ENCODE data around the gene SPINT1. TPM values are rescaled to one million over a fixed set of nuclear protein-coding genes. Genes with fewer than 3 reads are reported as not detected.

The SPINT1 gene
- total and polyA plus RNA-seq, 9 donors = 0.76 to 131 (median 5.2) TPM

- Histone ChIP-seq H3K9me3 (no peaks in the 10 kb centered on the region), H3K27ac (no peak overlapping the region), H3K27me3 (no peaks in the 10 kb centered on the region), H3K36me3 (no peaks in the 10 kb centered on the region), H3K4me3 (no peak overlapping the region), H3K4me1 (ENCODE audit: insufficient read depth) (no peaks in the 10 kb centered on the region)
- no peak for DNase-seq
- intact Hi-C loops (cut with DNase I) = no loop called here
- TF ChIP-seq, protein P1, sequence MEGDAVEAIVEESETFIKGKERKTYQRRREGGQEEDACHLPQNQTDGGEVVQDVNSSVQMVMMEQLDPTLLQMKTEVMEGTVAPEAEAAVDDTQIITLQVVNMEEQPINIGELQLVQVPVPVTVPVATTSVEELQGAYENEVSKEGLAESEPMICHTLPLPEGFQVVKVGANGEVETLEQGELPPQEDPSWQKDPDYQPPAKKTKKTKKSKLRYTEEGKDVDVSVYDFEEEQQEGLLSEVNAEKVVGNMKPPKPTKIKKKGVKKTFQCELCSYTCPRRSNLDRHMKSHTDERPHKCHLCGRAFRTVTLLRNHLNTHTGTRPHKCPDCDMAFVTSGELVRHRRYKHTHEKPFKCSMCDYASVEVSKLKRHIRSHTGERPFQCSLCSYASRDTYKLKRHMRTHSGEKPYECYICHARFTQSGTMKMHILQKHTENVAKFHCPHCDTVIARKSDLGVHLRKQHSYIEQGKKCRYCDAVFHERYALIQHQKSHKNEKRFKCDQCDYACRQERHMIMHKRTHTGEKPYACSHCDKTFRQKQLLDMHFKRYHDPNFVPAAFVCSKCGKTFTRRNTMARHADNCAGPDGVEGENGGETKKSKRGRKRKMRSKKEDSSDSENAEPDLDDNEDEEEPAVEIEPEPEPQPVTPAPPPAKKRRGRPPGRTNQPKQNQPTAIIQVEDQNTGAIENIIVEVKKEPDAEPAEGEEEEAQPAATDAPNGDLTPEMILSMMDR (IDR thresholded peaks at IDR 0.05) = no peak
- TF ChIP-seq POLR2A (IDR thresholded peaks at IDR 0.05) (no peak), EP300 (IDR thresholded peaks at IDR 0.05) (no peak)
- WGBS, 3 donors = 61 to 79% (median 69%) methylated on average over 7 of the region's 7 CpGs
These were observed 24.8 kb upstream of the SPINT1 start for GRCh38 chr15:40819048-40819447.

GRCh38 chr15:40821195-40821594 is 22.7 kb upstream of the SPINT1 start:
- TF ChIP-seq, protein P1 (IDR thresholded peaks at IDR 0.05) = no peak
- TF ChIP-seq POLR2A (IDR thresholded peaks at IDR 0.05) (no peak), EP300 (IDR thresholded peaks at IDR 0.05) (no peak)
- Histone ChIP-seq H3K27ac (no peak overlapping the region), H3K4me3 (no peak overlapping the region), H3K4me1 (ENCODE audit: insufficient read depth) (no peaks in the 10 kb centered on the region), H3K36me3 (no peaks in the 10 kb centered on the region), H3K27me3 (no peaks in the 10 kb centered on the region), H3K9me3 (no peaks in the 10 kb centered on the region)
- DNase-seq = no peak
- intact Hi-C loops (cut with DNase I) = no loop called here
- whole genome bisulfite sequencing, 3 donors = 79 to 92% (median 90%) methylated on average over 2 of the region's 2 CpGs

DNA sequence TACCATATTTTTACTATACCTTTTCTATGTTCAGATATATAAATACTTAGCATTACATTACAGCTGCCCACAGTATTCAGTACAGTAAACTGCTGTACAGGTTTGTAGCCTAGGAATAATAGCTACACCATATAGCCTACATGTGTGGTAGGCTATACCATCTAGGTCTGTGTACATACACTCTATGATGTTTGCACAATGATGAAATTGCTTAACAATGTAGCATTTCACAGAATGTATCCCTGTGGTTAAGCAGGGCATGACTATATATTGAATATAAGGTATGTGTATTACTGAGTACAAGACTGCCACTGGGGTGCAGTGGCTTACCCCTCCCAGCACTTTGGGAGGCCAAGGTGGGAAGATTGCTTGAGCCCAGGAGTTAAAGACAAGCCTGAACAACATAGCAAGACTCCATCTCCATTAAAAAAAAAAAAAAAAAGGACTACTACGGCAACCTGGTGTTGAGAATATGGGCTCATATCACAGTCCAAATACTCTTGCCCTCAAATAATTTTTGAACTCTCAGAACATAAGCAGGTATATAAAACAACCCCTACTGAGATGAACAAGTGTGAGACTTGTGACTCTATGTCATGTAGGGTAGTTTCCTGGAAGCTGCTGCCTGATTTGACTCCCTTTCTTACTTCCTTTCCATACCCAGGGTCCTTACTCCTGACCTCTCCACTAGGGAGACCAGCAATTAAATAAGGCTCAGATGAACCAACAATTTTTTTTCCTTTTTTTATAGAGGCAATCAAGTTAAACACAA is 20.1 kb upstream of the SPINT1 start:
- Histone ChIP-seq H3K4me3 (no peak overlapping the region), H3K9me3 (no peaks in the 10 kb centered on the region), H3K27me3 (no peaks in the 10 kb centered on the region), H3K4me1 (ENCODE audit: insufficient read depth) (no peaks in the 10 kb centered on the region), H3K36me3 (no peaks in the 10 kb centered on the region), H3K27ac (no peak overlapping the region)
- intact Hi-C loops (cut with DNase I) = no loop called here
- no peak for DNase-seq
- TF ChIP-seq POLR2A (IDR thresholded peaks at IDR 0.05) = no peak
- 89 to 92% (median 91%) methylated on average over 1 of the region's 1 CpG for WGBS, 3 donors

DNA sequence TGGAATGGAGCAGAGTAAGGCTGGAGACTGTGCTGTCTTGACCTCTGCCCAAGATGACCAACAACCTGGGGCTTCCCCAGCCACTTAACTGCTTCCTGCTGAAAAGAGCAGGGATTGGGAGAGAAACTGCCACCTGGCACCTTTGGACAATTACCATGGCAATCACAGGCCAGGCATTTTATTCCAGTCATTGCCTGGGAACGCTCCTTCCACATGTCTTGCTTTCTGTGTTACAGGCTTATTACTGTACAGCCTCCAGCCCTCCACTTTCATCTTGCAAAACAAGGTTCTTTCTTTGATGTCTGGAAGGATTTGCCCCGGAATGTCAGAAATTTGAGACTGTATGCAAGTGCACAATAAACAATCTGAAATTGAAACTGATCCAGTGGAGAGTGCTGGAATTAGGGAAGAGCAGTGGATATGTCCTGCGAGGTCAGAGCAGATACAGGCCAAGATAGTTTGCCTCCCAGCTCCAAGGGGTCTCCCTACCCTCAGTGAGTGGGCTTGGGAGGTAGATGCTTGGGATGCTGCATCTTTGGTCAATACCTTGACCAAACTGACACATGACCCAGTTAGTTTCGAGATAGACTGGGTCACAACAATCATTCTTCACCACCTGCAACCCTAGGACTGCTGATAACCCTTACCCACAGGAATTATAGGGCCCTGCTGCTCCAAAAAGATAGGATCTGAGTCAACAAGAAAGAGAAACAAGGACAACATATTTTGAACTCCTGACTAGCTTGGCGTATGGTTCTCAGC is 18.0 kb upstream of the SPINT1 start:
- no peaks in the 10 kb centered on the region for H3K27me3 ChIP-seq
- no peaks in the 10 kb centered on the region for H3K4me1 ChIP-seq (ENCODE audit: insufficient read depth)
- 36 to 49% (median 44%) methylated on average over 5 of the region's 5 CpGs for WGBS, 3 donors
- H3K9me3 ChIP-seq = no peaks in the 10 kb centered on the region
- no peak overlapping the region for H3K4me3 ChIP-seq
- TF ChIP-seq EP300 (IDR thresholded peaks at IDR 0.05) (no peak), POLR2A (IDR thresholded peaks at IDR 0.05) (no peak)
- TF ChIP-seq, protein P1 (IDR thresholded peaks at IDR 0.05) = no peak
- DNase-seq = no peak
- H3K27ac ChIP-seq = no peak overlapping the region
- intact Hi-C loops (cut with DNase I) = loop anchor here in 1 of 4 donors (5.0 kb wide), 1 partner anchor 944 kb away; no protein-coding TSS in a partner anchor
- H3K36me3 ChIP-seq = no peaks in the 10 kb centered on the region
